Left ventricle myocardium inferior (tissue), 1 donor: ENCODE measurements around the gene REEP5. TPM values are rescaled to one million over a fixed set of nuclear protein-coding genes. Genes with fewer than 3 reads are reported as not detected.
A peak's percentile ranks its signal among the peaks of the same experiment; 100 is the strongest.
"Not testable (repeated sequence)": the region's sequence is repeated elsewhere in the genome, so short reads cannot be mapped to it uniquely, and the experiment has no call there.

Source experiments
- DNase-seq: peaks from one replicate; pipeline ENCODE4 v3.0.0-alpha.2; 2020
- H3K27ac ChIP-seq: fragments of 200-600 bp; replicated peaks from 2 replicates; pipeline ENCODE4 v1.8.0; 2021
- H3K27me3 ChIP-seq: fragments of 200-600 bp; 2 replicates; pipeline ENCODE4 v1.8.0; 2021; ENCODE audit warnings: low read depth
- H3K36me3 ChIP-seq: fragments of 200-600 bp; 2 replicates; pipeline ENCODE4 v1.8.0; 2021
- H3K4me1 ChIP-seq: fragments of 200-600 bp; 2 replicates; pipeline ENCODE4 v1.8.0; 2021
- H3K4me3 ChIP-seq: fragments of 200-600 bp; 2 replicates; pipeline ENCODE4 v1.8.0; 2021; ENCODE audit warnings: mild to moderate bottlenecking, moderate library complexity
- H3K9me3 ChIP-seq: fragments of 200-600 bp; replicated peaks from 2 replicates; pipeline ENCODE4 v1.8.0; 2021
- intact Hi-C: fragments of 100-400 bp; cut with micrococcal nuclease; formaldehyde crosslinking; loops from one replicate; pipeline ENCODE4 v1.11.0; 2022
- total RNA-seq: library from RNA; stranded (reverse); fragmentation: NEBNext Ultra II Directional; extraction: Animal tissue kit (Norgen Biotek cat#: 25700); gene quantifications from one replicate; pipeline ENCODE4 v1.2.1, GENCODE V29; 2021
- TF ChIP-seq, protein P1 (sequence below): fragments of 200-600 bp; IDR thresholded peaks from 2 replicates; pipeline ENCODE4 v1.8.0; 2021; ENCODE audit warnings: antibody characterized with exemption, mild to moderate bottlenecking, borderline replicate concordance
- donor health status: DM: no; HTN: yes; CAD: no; lungs with severe emphysema.

Gene REEP5
- total RNA-seq, 1 donor from 2014 or later = 137 TPM

DNA sequence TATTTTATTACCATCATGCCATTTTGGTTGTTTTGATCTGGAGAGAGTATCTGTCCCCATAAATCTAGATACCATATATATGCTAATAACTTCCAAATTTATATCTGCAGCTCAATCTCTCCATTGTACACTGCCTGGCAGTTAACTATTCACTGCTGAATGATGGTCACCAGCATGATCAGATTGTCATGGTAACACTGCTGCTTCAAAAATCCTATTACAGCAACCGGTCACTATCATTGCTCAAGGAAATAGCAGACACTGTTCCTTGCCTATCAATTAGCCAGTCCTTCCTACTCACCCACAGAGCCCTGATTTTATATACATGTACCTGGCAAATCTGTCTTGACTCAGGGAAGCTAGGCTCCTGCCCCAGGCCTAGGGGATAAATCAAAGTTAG is 11.5 kb downstream of the REEP5 start:
- no peaks in the 10 kb centered on the region for H3K9me3 ChIP-seq
- peaks cover 86% of the 10 kb centered on the region for H3K4me1 ChIP-seq
- no peak for DNase-seq
- intact Hi-C loops = loop anchor here (10.0 kb wide), 1 partner anchor 46 kb away; the partner anchor contains the start of gene SRP19
- TF ChIP-seq, protein P1, sequence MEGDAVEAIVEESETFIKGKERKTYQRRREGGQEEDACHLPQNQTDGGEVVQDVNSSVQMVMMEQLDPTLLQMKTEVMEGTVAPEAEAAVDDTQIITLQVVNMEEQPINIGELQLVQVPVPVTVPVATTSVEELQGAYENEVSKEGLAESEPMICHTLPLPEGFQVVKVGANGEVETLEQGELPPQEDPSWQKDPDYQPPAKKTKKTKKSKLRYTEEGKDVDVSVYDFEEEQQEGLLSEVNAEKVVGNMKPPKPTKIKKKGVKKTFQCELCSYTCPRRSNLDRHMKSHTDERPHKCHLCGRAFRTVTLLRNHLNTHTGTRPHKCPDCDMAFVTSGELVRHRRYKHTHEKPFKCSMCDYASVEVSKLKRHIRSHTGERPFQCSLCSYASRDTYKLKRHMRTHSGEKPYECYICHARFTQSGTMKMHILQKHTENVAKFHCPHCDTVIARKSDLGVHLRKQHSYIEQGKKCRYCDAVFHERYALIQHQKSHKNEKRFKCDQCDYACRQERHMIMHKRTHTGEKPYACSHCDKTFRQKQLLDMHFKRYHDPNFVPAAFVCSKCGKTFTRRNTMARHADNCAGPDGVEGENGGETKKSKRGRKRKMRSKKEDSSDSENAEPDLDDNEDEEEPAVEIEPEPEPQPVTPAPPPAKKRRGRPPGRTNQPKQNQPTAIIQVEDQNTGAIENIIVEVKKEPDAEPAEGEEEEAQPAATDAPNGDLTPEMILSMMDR = no peak
- H3K27me3 ChIP-seq = no peaks in the 10 kb centered on the region
- H3K4me3 ChIP-seq = no peak overlapping the region
- no peak overlapping the region for H3K27ac ChIP-seq
- peaks cover 13% of the 10 kb centered on the region for H3K36me3 ChIP-seq

DNA sequence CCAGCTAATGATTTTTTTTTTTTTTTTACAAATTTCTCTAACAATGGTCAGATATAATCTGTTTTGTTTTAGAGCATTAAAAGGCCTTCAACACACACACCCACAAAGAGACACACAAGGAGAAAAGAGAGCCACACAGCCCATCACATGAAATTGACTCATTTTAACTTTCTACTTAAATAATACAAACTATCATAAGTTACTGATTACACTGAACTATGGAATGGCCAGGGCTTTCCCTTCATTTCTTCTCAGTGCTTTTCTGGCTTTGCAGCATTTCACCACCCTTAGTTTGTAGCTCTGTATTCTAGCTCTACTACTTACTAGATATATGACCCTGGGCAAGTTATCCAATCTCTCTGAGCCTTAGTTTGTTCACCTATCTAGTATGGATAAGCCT is 13.2 kb downstream of the REEP5 start:
- peaks cover 73% of the 10 kb centered on the region for H3K4me1 ChIP-seq
- intact Hi-C loops = no loop called here
- H3K4me3 ChIP-seq = no peak overlapping the region
- no peak for DNase-seq
- H3K9me3 ChIP-seq = no peaks in the 10 kb centered on the region
- no peaks in the 10 kb centered on the region for H3K27me3 ChIP-seq
- no peak overlapping the region for H3K27ac ChIP-seq
- TF ChIP-seq, protein P1 = no peak
- H3K36me3 ChIP-seq = peaks cover 13% of the 10 kb centered on the region

DNA sequence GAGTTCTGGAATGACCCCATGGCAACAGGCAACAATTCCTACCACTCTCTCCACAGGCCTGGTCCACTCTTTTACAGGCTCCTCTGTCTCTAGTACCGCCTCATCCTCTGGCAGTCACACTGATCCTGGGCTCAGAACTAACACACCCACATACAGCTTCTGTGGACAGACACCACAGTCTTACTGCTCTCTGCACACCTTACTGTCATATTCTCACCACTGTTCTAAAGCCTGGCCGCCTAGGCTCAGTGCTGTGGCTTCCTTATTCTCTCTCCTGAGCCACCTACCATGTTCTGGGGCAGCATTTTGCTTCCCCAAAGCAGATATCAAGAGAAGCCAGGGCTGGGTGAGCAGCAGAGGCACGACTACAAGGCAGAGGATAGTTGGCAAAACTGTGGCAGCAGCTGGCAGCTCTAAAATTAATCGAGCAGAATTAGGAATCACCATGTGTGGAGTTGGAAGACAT is 14.8 kb downstream of the REEP5 start:
- intact Hi-C loops = no loop called here
- H3K27me3 ChIP-seq = no peaks in the 10 kb centered on the region
- peak overlapping the region; percentile 54 for H3K27ac ChIP-seq
- no peak for DNase-seq
- H3K4me3 ChIP-seq = no peak overlapping the region
- TF ChIP-seq, protein P1 = no peak
- peaks cover 17% of the 10 kb centered on the region for H3K36me3 ChIP-seq
- H3K4me1 ChIP-seq = peaks cover 69% of the 10 kb centered on the region
- no peaks in the 10 kb centered on the region for H3K9me3 ChIP-seq

DNA sequence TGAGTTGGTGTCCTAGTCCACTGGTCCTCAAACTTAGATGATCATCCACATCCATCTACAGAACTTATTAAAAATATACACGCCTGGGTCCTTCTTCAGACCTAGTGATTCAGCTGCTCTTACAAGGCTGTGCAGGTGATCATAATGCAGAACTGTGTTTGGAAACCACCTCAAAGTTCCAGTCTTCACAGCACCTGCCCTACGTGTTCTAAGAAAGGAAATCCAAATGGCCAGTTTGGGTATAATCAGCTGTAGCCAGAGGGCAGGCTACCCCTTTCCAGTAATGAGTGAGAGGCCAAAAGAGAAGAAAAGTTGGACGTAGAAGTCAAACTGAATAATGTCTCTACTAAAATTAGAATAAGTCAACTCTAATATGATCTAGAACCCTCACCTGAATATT is 15.4 kb downstream of the REEP5 start:
- Histone ChIP-seq H3K9me3 (no peaks in the 10 kb centered on the region), H3K4me1 (peaks cover 66% of the 10 kb centered on the region), H3K36me3 (peaks cover 23% of the 10 kb centered on the region), H3K27me3 (no peaks in the 10 kb centered on the region), H3K27ac (peak overlapping the region; percentile 54), H3K4me3 (no peak overlapping the region)
- intact Hi-C loops = no loop called here
- TF ChIP-seq, protein P1 = no peak
- no peak for DNase-seq

DNA sequence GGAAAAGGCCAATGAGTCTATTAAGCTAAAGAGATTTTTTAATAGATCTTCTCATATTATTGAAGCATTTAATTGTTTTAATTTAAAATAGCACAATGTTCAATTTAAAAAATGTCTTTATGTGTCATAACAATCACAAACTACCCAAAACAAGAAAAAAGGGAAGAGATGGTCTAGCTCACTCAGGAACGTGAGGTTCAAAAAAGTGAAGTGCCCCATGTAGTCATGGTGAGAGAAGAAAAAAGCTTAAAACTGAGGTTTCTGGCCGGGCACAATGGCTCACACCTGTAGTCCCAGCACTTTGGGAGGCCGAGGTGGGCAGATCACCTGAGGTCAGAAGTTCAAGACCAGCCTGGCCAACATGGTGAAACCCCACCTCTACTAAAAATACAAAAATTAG is 17.0 kb downstream of the REEP5 start:
- Histone ChIP-seq H3K4me1 (peaks cover 52% of the 10 kb centered on the region), H3K36me3 (peaks cover 30% of the 10 kb centered on the region)
- H3K4me3 ChIP-seq, H3K27ac ChIP-seq, H3K27me3 ChIP-seq, intact Hi-C loops, DNase-seq, H3K9me3 ChIP-seq: not testable (repeated sequence)

DNA sequence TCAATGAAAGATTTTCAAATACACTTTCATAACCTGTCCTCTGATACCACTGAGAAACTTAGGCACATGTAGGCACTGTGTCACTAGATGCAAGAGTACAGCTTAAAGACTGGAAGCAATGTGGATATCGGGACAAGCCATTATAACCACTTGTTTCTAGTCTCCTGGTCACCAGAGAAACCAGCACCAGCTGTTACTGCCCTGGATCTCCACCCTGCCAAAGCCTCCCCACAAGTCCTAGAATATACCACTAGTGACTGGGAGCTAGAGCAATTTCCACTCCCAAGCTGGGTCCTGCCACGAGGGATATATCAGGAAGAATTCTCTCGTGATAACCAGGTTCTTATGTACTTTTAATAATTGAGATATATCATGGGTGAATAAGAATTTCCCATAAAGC is 19.5 kb downstream of the REEP5 start:
- Histone ChIP-seq H3K27ac (no peak overlapping the region), H3K27me3 (no peaks in the 10 kb centered on the region), H3K4me3 (no peak overlapping the region), H3K4me1 (peaks cover 48% of the 10 kb centered on the region), H3K9me3 (no peaks in the 10 kb centered on the region), H3K36me3 (peaks cover 46% of the 10 kb centered on the region)
- TF ChIP-seq, protein P1 = no peak
- DNase-seq = no peak
- intact Hi-C loops = no loop called here
